C4-2B (cell line): ENCODE measurements around the gene ZMIZ2.
"Not testable (repeated sequence)": the region's sequence is repeated elsewhere in the genome, so short reads cannot be mapped to it uniquely, and the experiment has no call there.

ENCODE experiments used
- H3K27ac ChIP-seq: fragments of 450-650 bp; 2 replicates; pipeline ENCODE4 v1.5.1; 2017
- ZFX ChIP-seq: fragments of 450-650 bp; IDR thresholded peaks from 2 replicates; pipeline ENCODE4 v1.6.1; 2017
- TF ChIP-seq, protein P1 (sequence below): fragments of 450-650 bp; conservative IDR thresholded peaks from 2 replicates; pipeline ENCODE4 v1.5.1; 2017; ENCODE audit warnings: mild to moderate bottlenecking

The ZMIZ2 gene

GRCh38 chr7:44783407-44783806 is 34.8 kb downstream of the ZMIZ2 start:
- no peak overlapping the region for H3K27ac ChIP-seq
- no peak for TF ChIP-seq ZFX
- TF ChIP-seq, protein P1, sequence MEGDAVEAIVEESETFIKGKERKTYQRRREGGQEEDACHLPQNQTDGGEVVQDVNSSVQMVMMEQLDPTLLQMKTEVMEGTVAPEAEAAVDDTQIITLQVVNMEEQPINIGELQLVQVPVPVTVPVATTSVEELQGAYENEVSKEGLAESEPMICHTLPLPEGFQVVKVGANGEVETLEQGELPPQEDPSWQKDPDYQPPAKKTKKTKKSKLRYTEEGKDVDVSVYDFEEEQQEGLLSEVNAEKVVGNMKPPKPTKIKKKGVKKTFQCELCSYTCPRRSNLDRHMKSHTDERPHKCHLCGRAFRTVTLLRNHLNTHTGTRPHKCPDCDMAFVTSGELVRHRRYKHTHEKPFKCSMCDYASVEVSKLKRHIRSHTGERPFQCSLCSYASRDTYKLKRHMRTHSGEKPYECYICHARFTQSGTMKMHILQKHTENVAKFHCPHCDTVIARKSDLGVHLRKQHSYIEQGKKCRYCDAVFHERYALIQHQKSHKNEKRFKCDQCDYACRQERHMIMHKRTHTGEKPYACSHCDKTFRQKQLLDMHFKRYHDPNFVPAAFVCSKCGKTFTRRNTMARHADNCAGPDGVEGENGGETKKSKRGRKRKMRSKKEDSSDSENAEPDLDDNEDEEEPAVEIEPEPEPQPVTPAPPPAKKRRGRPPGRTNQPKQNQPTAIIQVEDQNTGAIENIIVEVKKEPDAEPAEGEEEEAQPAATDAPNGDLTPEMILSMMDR = no peak

DNA sequence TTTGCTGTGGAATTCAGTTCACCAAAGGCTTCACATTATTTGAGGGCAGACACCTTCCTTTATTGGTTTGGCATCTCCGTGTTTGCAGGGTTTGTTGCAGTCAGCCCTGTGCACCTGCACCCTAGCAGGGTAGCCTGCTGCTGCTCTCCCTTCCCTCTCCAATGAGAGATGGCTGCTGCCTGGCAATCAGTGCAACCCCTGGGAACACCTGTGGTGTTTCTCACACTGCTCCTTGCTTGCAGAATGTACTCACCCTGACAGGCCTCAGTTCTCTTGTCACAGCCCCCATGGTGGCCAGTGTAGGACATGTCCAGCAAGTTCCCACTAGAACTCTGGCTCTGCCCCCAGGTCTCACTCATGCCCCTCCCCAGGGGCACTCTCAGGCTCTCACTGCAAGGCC is 35.7 kb downstream of the ZMIZ2 start:
- TF ChIP-seq ZFX = no peak
- TF ChIP-seq, protein P1 = no peak
- no peak overlapping the region for H3K27ac ChIP-seq

DNA sequence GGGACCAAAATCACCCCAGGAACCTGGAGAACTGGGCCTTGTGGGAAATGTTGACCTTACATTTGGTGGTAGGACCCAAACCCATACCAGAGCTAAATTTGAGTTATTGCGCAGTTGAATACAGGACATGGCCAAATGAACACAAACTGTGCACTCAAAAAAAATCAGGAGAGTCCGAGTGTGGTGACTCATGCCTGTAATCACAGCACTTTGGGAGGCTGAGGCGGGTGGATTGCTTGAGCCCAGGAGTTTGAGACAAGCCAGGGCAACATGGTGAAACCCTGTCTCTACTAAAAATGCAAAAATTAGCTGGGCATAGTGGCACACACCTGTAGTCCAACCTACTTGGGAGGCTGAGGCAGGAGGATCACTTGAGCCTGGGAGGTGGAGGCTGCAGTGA is 36.6 kb downstream of the ZMIZ2 start:
- H3K27ac ChIP-seq = not testable (repeated sequence)

DNA sequence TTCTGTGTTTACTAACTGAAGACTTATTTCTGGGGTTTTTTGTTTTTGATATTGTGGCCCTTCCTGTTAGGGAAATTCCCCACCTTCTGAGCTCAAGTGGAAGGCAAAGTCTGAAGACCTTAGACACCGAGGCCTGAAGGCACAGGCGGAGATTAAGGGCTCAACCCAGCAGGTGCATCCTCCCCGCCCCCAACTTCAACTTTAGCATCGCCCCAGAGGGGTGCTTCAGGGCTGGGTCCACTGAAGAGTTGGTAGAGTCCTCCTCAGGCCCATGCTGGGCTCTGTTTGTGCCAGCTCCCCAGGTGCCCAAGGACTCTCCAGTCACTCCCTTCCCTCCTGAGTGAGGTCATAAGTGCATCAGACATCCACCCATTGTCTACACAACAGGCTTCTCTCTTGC is 38.4 kb downstream of the ZMIZ2 start:
- TF ChIP-seq ZFX = no peak
- TF ChIP-seq, protein P1 = no peak
- H3K27ac ChIP-seq = no peak overlapping the region

- no peak overlapping the region for H3K27ac ChIP-seq
- TF ChIP-seq, protein P1 = no peak
- no peak for TF ChIP-seq ZFX
Measured at GRCh38 chr7:44787762-44788161, 39.1 kb downstream of the ZMIZ2 start.

DNA sequence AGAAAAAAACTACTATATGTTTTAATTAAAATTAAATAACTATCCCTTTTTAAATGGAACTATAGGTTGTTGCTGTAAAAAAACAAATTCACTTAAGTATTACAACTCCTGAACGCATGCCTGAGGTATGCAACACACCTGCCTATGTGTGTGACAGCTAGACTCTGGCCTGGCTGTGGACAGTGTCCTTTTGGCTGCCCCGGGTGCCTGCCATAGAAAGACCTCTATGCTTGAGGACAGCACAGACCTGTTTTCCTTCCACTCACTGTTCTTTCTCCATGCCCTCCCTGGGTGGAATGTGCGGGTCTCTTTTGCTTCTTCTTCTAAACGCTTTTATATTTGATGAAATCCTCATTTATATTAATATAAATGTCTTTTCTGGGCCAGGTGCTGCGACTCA is 41.3 kb downstream of the ZMIZ2 start:
- no peak overlapping the region for H3K27ac ChIP-seq
- TF ChIP-seq ZFX = no peak
- TF ChIP-seq, protein P1 = no peak

GRCh38 chr7:44791278-44792219 is 42.9 kb downstream of the ZMIZ2 start:
- no peak overlapping the region for H3K27ac ChIP-seq
- no peak for TF ChIP-seq ZFX
- TF ChIP-seq, protein P1 = no peak

GRCh38 chr7:44793919-44794318 is 45.3 kb downstream of the ZMIZ2 start:
- no peak for TF ChIP-seq ZFX
- TF ChIP-seq, protein P1 = no peak
- no peak overlapping the region for H3K27ac ChIP-seq
